Stomach (tissue), 9 donors: ENCODE measurements around the gene HMGN3. TPM values are rescaled to one million over a fixed set of nuclear protein-coding genes. Genes with fewer than 3 reads are reported as not detected.

Experiments
- DNase-seq, 2 donors: peaks; one replicate each; pipeline versions ENCODE4 v3.0.0 to v3.0.0-alpha.2; 2013 to 2019
- H3K27ac ChIP-seq, 5 donors: fragments of 200-600 bp in 4 of 5; sonication (generic) in 4 of 5; one replicate each; pipeline ENCODE4 v1.5.1; 2013 to 2019; ENCODE audit warnings: mild to moderate bottlenecking in 1 of 5, moderate library complexity in 1 of 5
- H3K27me3 ChIP-seq, 3 donors: fragments of 200-600 bp; sonication (generic); one replicate each; pipeline ENCODE4 v1.5.1; 2017 to 2019; ENCODE audit warnings: mixed run types in 1 of 3
- H3K36me3 ChIP-seq, 4 donors: fragments of 200-600 bp; sonication (generic); 1 replicate in 3 of 4; 2 replicates in 1 of 4; pipeline ENCODE4 v1.5.1; 2016 to 2019
- H3K4me1 ChIP-seq, 4 donors: fragments of 200-600 bp; sonication (generic); one replicate each; pipeline ENCODE4 v1.5.1; 2016 to 2019
- H3K4me3 ChIP-seq, 4 donors: fragments of 200-600 bp; sonication (generic) in 3 of 4; one replicate each; pipeline ENCODE4 v1.5.1; 2016 to 2019; ENCODE audit warnings: mild to moderate bottlenecking in 1 of 4
- H3K9me3 ChIP-seq, 4 donors: fragments of 200-600 bp; sonication (generic); one replicate each; pipeline ENCODE4 v1.5.1; 2016 to 2019
- CTCF ChIP-seq, 7 experiments: fragments of 450-650 bp in 4 of 7; fragments of 200-600 bp in 3 of 7; sonication (generic) in 3 of 7; IDR thresholded peaks; one replicate each; pipeline ENCODE4 v1.5.1; 2016 to 2019; ENCODE audit warnings: antibody characterized with exemption in 7 of 7, control low read depth in 2 of 7, mild to moderate bottlenecking in 1 of 7
- EP300 ChIP-seq: sonication (generic); formaldehyde crosslinking; IDR thresholded peaks from one replicate; pipeline ENCODE4 v1.6.1; 2017; ENCODE audit warnings: antibody characterized with exemption
- POLR2A ChIP-seq, 4 donors: fragments of 450-650 bp; IDR thresholded peaks; one replicate each; pipeline ENCODE4 v1.6.1; 2016; ENCODE audit warnings: antibody characterized with exemption in 4 of 4, control low read depth in 2 of 4, mild to moderate bottlenecking in 1 of 4, moderate library complexity in 1 of 4
- POLR2AphosphoS5 ChIP-seq, 3 donors: sonication (generic); formaldehyde crosslinking; IDR thresholded peaks; one replicate each; pipeline ENCODE4 v1.6.1; 2016; ENCODE audit warnings: antibody characterized with exemption in 3 of 3
- WGBS, 5 donors: extraction: QIAGEN DNeasy Blood & Tissue Kit in 3 of 5; methylation state at CpG; one replicate each; pipeline versions ENCODE4 v1.1.5 to v1.1.7; 2013 to 2018; 5-methylcytosine and 5-hydroxymethylcytosine counted together
- intact Hi-C: fragments of 100-400 bp; cut with DNase I; formaldehyde crosslinking; loops from one replicate; pipeline ENCODE4 v1.15.1; 2023; ENCODE audit warnings: low total_unique reads
- polyA plus RNA-seq, 3 donors: library from polyadenylated mRNA; stranded (reverse); fragments of 200-250 nt; gene quantifications; one replicate each; pipeline ENCODE4 v1.2.3, GENCODE V29; 2013
- total RNA-seq, 5 donors: library from RNA; depleted of rRNA; stranded (reverse); fragments of >200 nt; gene quantifications; one replicate each; pipeline versions ENCODE4 v1.1.0 to v1.2.3, GENCODE V29; 2014 to 2016
- donor health status: healthy with polysubstance abuse.
- donor health status: Bipolar disorder and iron deficiency.
- donor health status: healthy.

Gene HMGN3
- total and polyA plus RNA-seq, 8 donors: 34.8 to 150 (median 101) TPM

DNA sequence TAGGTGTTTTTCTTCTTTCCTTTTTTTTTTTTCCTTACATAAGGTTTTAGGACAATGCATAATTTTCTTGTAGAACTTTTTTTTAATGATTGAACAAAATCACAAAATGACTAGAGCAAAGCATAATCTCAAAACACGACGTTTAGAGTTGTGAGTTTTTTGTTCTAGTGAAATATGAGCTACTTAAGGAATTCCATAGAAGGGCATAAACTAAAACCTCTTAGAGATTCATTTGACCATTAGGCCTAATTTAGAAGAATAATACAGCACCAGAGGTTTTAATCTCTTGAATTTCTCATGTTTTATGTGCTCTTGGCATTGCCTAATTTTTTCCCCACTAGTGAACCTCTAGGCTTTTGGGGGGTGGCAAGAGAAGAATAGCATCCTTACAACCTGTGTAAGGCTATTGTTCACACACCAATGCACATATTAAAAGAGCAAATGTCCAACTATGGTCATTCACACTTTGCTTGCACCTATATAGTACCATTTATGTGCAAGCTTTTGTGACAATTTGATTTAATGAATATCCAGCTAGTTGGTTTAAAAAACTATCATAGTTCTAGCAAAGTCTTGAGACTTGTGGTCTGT, 44.6 kb downstream of the HMGN3 start:
- Histone ChIP-seq H3K27ac (no peak overlapping the region), H3K4me1 (peaks cover 0 to 12% (median 0%) of the 10 kb centered on the region in 4 donors), H3K36me3 (no peaks in the 10 kb centered on the region), H3K27me3 (no peaks in the 10 kb centered on the region), H3K4me3 (no peak overlapping the region), H3K9me3 (peaks cover 0 to 6% (median 0%) of the 10 kb centered on the region in 4 donors)
- DNase-seq: no peak
- WGBS, 5 donors: 45 to 63% (median 52%) methylated on average over 2 of the region's 2 CpGs
- intact Hi-C loops: no loop called here
- TF ChIP-seq POLR2A (IDR thresholded peaks at IDR 0.05): no peak
- no peak for TF ChIP-seq POLR2AphosphoS5 (IDR thresholded peaks at IDR 0.05)

GRCh38 chr6:79188885-79189480, 45.5 kb downstream of the HMGN3 start:
- Histone ChIP-seq H3K27ac (no peak overlapping the region), H3K36me3 (no peaks in the 10 kb centered on the region), H3K9me3 (peaks cover 0 to 6% (median 0%) of the 10 kb centered on the region in 4 donors), H3K4me3 (no peak overlapping the region), H3K4me1 (peaks cover 0 to 12% (median 0%) of the 10 kb centered on the region in 4 donors), H3K27me3 (no peaks in the 10 kb centered on the region)
- no peak for DNase-seq
- WGBS, 5 donors: 37 to 55% (median 43%) methylated on average over 3 of the region's 3 CpGs
- TF ChIP-seq POLR2A (IDR thresholded peaks at IDR 0.05): no peak
- intact Hi-C loops: no loop called here

DNA sequence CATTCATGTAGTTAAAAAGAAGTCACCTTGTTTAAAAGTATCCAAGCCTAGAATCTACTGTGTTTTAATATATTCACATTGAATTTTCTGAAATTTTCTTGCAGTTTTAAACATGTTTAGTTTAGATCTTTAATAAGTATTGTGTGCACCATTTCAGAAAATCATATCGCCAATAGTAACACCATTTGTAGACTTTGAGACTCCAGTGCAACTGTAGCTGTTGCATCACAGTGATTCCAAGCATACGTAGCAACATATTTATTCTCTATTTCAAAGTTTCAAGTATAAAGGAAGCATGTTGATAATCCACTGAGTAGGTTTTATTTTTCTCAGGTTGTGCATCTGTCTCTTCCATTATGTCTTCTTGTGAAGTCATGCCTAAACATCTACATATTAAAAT, 46.4 kb downstream of the HMGN3 start:
- WGBS, 5 donors: 90 to 98% (median 91%) methylated on average over 2 of the region's 2 CpGs
- TF ChIP-seq CTCF (IDR thresholded peaks at IDR 0.05): no peak
- no peak for TF ChIP-seq EP300
- TF ChIP-seq POLR2AphosphoS5 (IDR thresholded peaks at IDR 0.05): no peak
- no peak for TF ChIP-seq POLR2A (IDR thresholded peaks at IDR 0.05)
- H3K4me3 ChIP-seq: no peak overlapping the region
- H3K4me1 ChIP-seq: peaks cover 0 to 12% (median 0%) of the 10 kb centered on the region in 4 donors
- H3K27me3 ChIP-seq: no peaks in the 10 kb centered on the region
- H3K9me3 ChIP-seq: peaks cover 0 to 6% (median 0%) of the 10 kb centered on the region in 4 donors
- intact Hi-C loops: no loop called here
- H3K36me3 ChIP-seq: no peaks in the 10 kb centered on the region
- no peak overlapping the region for H3K27ac ChIP-seq
- DNase-seq: no peak

- intact Hi-C loops: no loop called here
- H3K36me3 ChIP-seq: no peaks in the 10 kb centered on the region
- H3K27me3 ChIP-seq: no peaks in the 10 kb centered on the region
- 72 to 80% (median 79%) methylated on average over 5 of the region's 5 CpGs for WGBS, 5 donors
- no peak overlapping the region for H3K27ac ChIP-seq
- H3K4me3 ChIP-seq: no peak overlapping the region
- peaks cover 0 to 12% (median 0%) of the 10 kb centered on the region in 4 donors for H3K4me1 ChIP-seq
- peaks cover 0 to 5% (median 0%) of the 10 kb centered on the region in 4 donors for H3K9me3 ChIP-seq
- DNase-seq: no peak
- TF ChIP-seq POLR2A (IDR thresholded peaks at IDR 0.05) (no peak), CTCF (IDR thresholded peaks at IDR 0.05) (no peak), EP300 (no peak), POLR2AphosphoS5 (IDR thresholded peaks at IDR 0.05) (no peak)
Measured at GRCh38 chr6:79186564-79186963, 47.9 kb downstream of the HMGN3 start.

GRCh38 chr6:79184641-79185040, 49.8 kb downstream of the HMGN3 start:
- no peaks in the 10 kb centered on the region for H3K9me3 ChIP-seq
- 83 to 89% (median 85%) methylated on average over 3 of the region's 3 CpGs for WGBS, 5 donors
- no peak for DNase-seq
- intact Hi-C loops: no loop called here
- no peaks in the 10 kb centered on the region for H3K36me3 ChIP-seq
- H3K27me3 ChIP-seq: no peaks in the 10 kb centered on the region
- peaks cover 0 to 12% (median 0%) of the 10 kb centered on the region in 4 donors for H3K4me1 ChIP-seq
- no peak overlapping the region for H3K27ac ChIP-seq
- H3K4me3 ChIP-seq: no peak overlapping the region
- TF ChIP-seq CTCF (IDR thresholded peaks at IDR 0.05): no peak
- TF ChIP-seq POLR2A (IDR thresholded peaks at IDR 0.05): no peak
- no peak for TF ChIP-seq POLR2AphosphoS5 (IDR thresholded peaks at IDR 0.05)
- no peak for TF ChIP-seq EP300
